ENCODE data around the gene CD6. TPM values are rescaled to one million over a fixed set of nuclear protein-coding genes. Genes with fewer than 3 reads are reported as not detected.

Gene CD6
- total RNA-seq, 1 experiment from 2014 or later, result 1.4 TPM

DNA sequence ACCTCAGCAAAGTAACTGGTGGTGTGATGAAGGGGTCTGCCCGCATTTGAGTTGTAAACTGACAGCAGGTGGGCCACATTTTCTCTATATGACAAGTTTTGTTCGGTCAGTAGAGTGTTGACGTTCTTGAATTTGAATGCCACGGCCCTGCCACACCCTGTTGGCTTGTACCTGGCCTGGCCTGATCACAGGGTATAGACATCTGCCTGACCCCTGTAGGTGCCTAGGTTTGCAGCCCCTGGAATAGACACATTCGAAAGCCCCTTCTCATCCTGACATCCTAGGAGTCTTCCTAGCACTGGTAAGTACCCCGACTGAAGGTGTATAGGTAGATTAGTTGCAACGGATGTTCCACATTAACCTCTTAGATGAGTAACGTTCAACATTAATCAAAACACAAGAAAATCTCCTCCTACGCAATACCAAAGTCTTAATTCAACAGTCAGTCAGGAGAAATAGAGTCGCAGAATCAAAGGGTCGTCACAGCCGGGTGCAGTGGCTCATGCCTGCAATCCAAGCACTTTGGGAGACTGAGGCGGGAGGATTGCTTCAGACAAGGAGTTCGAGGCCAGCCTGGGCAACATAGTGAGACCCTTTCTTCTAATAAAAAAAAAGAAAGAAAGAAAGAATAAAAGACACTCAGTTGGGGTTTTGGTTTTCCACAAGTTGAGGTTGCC, 87.2 kb downstream of the CD6 start:
- no peaks in the 10 kb centered on the region for H3K9me2 ChIP-seq (ENCODE audit: insufficient read depth)
- H3K4me2 ChIP-seq (ENCODE audit: low read length), result no peak overlapping the region
- no peak for DNase-seq (ENCODE audit: low read depth, low spot score)
- intact Hi-C loops (cut with micrococcal nuclease), result no loop called here
- no peak overlapping the region for H3K9ac ChIP-seq (ENCODE audit: low read length)
- no peak for TF ChIP-seq MAX (IDR thresholded peaks at IDR 0.05)
- TF ChIP-seq SRF (IDR thresholded peaks at IDR 0.05; ENCODE audit: low read depth), result no peak
- TF ChIP-seq ZFX (IDR thresholded peaks at IDR 0.05), result no peak
- TF ChIP-seq ZNF274 (IDR thresholded peaks at IDR 0.05; ENCODE audit: low read depth, low read length), result no peak
- TF ChIP-seq, protein P1, sequence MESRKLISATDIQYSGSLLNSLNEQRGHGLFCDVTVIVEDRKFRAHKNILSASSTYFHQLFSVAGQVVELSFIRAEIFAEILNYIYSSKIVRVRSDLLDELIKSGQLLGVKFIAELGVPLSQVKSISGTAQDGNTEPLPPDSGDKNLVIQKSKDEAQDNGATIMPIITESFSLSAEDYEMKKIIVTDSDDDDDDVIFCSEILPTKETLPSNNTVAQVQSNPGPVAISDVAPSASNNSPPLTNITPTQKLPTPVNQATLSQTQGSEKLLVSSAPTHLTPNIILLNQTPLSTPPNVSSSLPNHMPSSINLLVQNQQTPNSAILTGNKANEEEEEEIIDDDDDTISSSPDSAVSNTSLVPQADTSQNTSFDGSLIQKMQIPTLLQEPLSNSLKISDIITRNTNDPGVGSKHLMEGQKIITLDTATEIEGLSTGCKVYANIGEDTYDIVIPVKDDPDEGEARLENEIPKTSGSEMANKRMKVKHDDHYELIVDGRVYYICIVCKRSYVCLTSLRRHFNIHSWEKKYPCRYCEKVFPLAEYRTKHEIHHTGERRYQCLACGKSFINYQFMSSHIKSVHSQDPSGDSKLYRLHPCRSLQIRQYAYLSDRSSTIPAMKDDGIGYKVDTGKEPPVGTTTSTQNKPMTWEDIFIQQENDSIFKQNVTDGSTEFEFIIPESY (IDR thresholded peaks at IDR 0.05; ENCODE audit: extremely low read depth, insufficient replicate concordance, low read length), result no peak
- TF ChIP-seq EGR1 (IDR thresholded peaks at IDR 0.05; ENCODE audit: low read depth), result no peak
- no peak for TF ChIP-seq SIN3A (IDR thresholded peaks at IDR 0.05; ENCODE audit: low read depth)
- TF ChIP-seq, protein P2, sequence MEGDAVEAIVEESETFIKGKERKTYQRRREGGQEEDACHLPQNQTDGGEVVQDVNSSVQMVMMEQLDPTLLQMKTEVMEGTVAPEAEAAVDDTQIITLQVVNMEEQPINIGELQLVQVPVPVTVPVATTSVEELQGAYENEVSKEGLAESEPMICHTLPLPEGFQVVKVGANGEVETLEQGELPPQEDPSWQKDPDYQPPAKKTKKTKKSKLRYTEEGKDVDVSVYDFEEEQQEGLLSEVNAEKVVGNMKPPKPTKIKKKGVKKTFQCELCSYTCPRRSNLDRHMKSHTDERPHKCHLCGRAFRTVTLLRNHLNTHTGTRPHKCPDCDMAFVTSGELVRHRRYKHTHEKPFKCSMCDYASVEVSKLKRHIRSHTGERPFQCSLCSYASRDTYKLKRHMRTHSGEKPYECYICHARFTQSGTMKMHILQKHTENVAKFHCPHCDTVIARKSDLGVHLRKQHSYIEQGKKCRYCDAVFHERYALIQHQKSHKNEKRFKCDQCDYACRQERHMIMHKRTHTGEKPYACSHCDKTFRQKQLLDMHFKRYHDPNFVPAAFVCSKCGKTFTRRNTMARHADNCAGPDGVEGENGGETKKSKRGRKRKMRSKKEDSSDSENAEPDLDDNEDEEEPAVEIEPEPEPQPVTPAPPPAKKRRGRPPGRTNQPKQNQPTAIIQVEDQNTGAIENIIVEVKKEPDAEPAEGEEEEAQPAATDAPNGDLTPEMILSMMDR (IDR thresholded peaks at IDR 0.05 in 2 of 3, conservative IDR thresholded peaks at IDR 0.05 in 1 of 3; ENCODE audit: borderline replicate concordance in 1 of 3, insufficient read depth in 1 of 3, low read depth in 2 of 3, low read length in 2 of 3), result no peak
- no peak for TF ChIP-seq POLR2AphosphoS5 (IDR thresholded peaks at IDR 0.05; ENCODE audit: low read depth, low read length)
- TF ChIP-seq ELF1 (IDR thresholded peaks at IDR 0.05; ENCODE audit: borderline replicate concordance, low read depth), result no peak
- no peak for TF ChIP-seq SP1 (IDR thresholded peaks at IDR 0.05; ENCODE audit: low read depth)
- no peak for TF ChIP-seq TCF7L2 (IDR thresholded peaks at IDR 0.05; ENCODE audit: borderline replicate concordance, extremely low read depth, insufficient read depth, insufficient read length)
- TF ChIP-seq FOSL1 (IDR thresholded peaks at IDR 0.05; ENCODE audit: low read depth), result no peak
- TF ChIP-seq, protein P3, sequence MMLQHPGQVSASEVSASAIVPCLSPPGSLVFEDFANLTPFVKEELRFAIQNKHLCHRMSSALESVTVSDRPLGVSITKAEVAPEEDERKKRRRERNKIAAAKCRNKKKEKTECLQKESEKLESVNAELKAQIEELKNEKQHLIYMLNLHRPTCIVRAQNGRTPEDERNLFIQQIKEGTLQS (IDR thresholded peaks at IDR 0.05), result no peak
- TF ChIP-seq CEBPB (IDR thresholded peaks at IDR 0.05; ENCODE audit: low read depth), result no peak
- TF ChIP-seq YY1 (IDR thresholded peaks at IDR 0.05; ENCODE audit: extremely low read depth, insufficient replicate concordance, low read depth, low read length), result no peak
- no peak for TF ChIP-seq RAD21 (IDR thresholded peaks at IDR 0.05; ENCODE audit: low read depth)
- TF ChIP-seq CBX3 (IDR thresholded peaks at IDR 0.05; ENCODE audit: low read depth), result no peak
- no peak for TF ChIP-seq POLR2A (IDR thresholded peaks at IDR 0.05; ENCODE audit: borderline replicate concordance, extremely low read depth, insufficient read depth, insufficient read length)
- POLR2A ChIA-PET, result no interaction called here
- H3K79me2 ChIP-seq (ENCODE audit: insufficient read depth, low read length), result no peaks in the 10 kb centered on the region
- RAD21 ChIA-PET (ENCODE audit: low non-redundant PET in 1 of 2, low total read pairs in 2 of 2, uncharacterized antibody in 2 of 2, unreplicated experiment in 2 of 2), result no interaction called here
- no peak overlapping the region for H3K27ac ChIP-seq (ENCODE audit: low read depth, low read length)
- CTCF ChIA-PET, result interaction anchor here (0.7 kb wide), 1 partner anchor 228 kb away, joined by 3 read pairs; no protein-coding TSS in a partner anchor
- H3K4me1 ChIP-seq (ENCODE audit: control insufficient read depth in 1 of 2, insufficient read depth in 2 of 2, low read length in 2 of 2), result peaks cover 7 to 17% of the 10 kb centered on the region in 2 experiments
- H3K36me3 ChIP-seq (ENCODE audit: control insufficient read depth in 1 of 2, insufficient read depth in 2 of 2, low read length in 2 of 2), result no peaks in the 10 kb centered on the region
- no peaks in the 10 kb centered on the region for H4K20me1 ChIP-seq (ENCODE audit: insufficient read depth)
- H2AFZ ChIP-seq (ENCODE audit: low read depth, low read length, poor library complexity, severe bottlenecking), result no peak overlapping the region
- H3K9me3 ChIP-seq (ENCODE audit: control insufficient read depth in 1 of 2, insufficient read depth in 1 of 2, low read depth in 1 of 2, low read length in 2 of 2), result no peaks in the 10 kb centered on the region
- no peaks in the 10 kb centered on the region for H3K27me3 ChIP-seq (ENCODE audit: insufficient read depth, low read length)
- no peak overlapping the region for H3K4me3 ChIP-seq (replicated peaks in 1 of 2; ENCODE audit: low read depth in 1 of 2, low read length in 2 of 2)
- BruUV-seq (replicated peaks), result no TSS peak
- no peak for ATAC-seq

Data from HCT116 (cell line).